Muscle of arm (tissue), 12 donors: ENCODE measurements around the gene UGGT1. TPM values are rescaled to one million over a fixed set of nuclear protein-coding genes. Genes with fewer than 3 reads are reported as not detected.

Experiments used
- DNase-seq: peaks from one replicate; pipeline ENCODE4 v3.0.0-alpha.2; 2013
- polyA plus RNA-seq, 12 donors: library from polyadenylated mRNA; unstranded; fragments of 120-200 nt; gene quantifications; one replicate each; pipeline ENCODE4 v1.2.1, GENCODE V29; 2013; ENCODE audit not compliant: insufficient read length in 12 of 12

Gene UGGT1
- polyA plus RNA-seq, 12 donors, result 13.6 to 38.3 (median 28.0) TPM; not detected in 1

GRCh38 chr2:128095201-128095600, 4.2 kb downstream of the UGGT1 start:
- no peak for DNase-seq

- no peak for DNase-seq
These were observed 12.4 kb downstream of the UGGT1 start for GRCh38 chr2:128103407-128103806.

- no peak for DNase-seq
These were observed 14.1 kb downstream of the UGGT1 start for GRCh38 chr2:128105072-128105471.

- DNase-seq, result no peak
These were observed 17.2 kb downstream of the UGGT1 start for GRCh38 chr2:128108166-128108565.

GRCh38 chr2:128109243-128109642, 18.2 kb downstream of the UGGT1 start:
- DNase-seq, result no peak

GRCh38 chr2:128115921-128116623, 25.1 kb downstream of the UGGT1 start:
- no peak for DNase-seq

GRCh38 chr2:128134573-128134972, 43.6 kb downstream of the UGGT1 start:
- DNase-seq, result no peak

- no peak for DNase-seq
These were observed 46.2 kb downstream of the UGGT1 start for GRCh38 chr2:128137094-128137616.

- no peak for DNase-seq
These were observed 48.6 kb downstream of the UGGT1 start for GRCh38 chr2:128139624-128140023.

GRCh38 chr2:128145651-128146050, 54.7 kb downstream of the UGGT1 start:
- no peak for DNase-seq

- no peak for DNase-seq
These were observed 62.8 kb downstream of the UGGT1 start for GRCh38 chr2:128153786-128154185.

GRCh38 chr2:128154225-128154624, 63.2 kb downstream of the UGGT1 start:
- no peak for DNase-seq

GRCh38 chr2:128155970-128156369, 65.0 kb downstream of the UGGT1 start:
- DNase-seq, result no peak

GRCh38 chr2:128156812-128157211, 65.8 kb downstream of the UGGT1 start:
- DNase-seq, result no peak

GRCh38 chr2:128157644-128158043, 66.6 kb downstream of the UGGT1 start:
- no peak for DNase-seq

GRCh38 chr2:128158176-128158575, 67.2 kb downstream of the UGGT1 start:
- no peak for DNase-seq

GRCh38 chr2:128159437-128159836, 68.4 kb downstream of the UGGT1 start:
- no peak for DNase-seq

GRCh38 chr2:128160616-128161275, 69.7 kb downstream of the UGGT1 start:
- DNase-seq, result no peak

- DNase-seq, result no peak
These were observed 71.3 kb downstream of the UGGT1 start for GRCh38 chr2:128162266-128162665.

GRCh38 chr2:128164311-128164710, 73.3 kb downstream of the UGGT1 start:
- no peak for DNase-seq

GRCh38 chr2:128166746-128167353, 75.8 kb downstream of the UGGT1 start:
- no peak for DNase-seq

GRCh38 chr2:128169094-128169493, 78.1 kb downstream of the UGGT1 start:
- no peak for DNase-seq

GRCh38 chr2:128169497-128169896, 78.5 kb downstream of the UGGT1 start:
- DNase-seq, result no peak
